ENCODE measurements around the gene ZFP92.

ZFP92 gene

GRCh38 chrX:153457827-153458466 is 46.7 kb downstream of the ZFP92 start:
- DNase-seq, result no peak

- no peak for DNase-seq
These were observed 47.2 kb downstream of the ZFP92 start for GRCh38 chrX:153458476-153458875.

- peak; percentile 84 for DNase-seq
These were observed 48.7 kb downstream of the ZFP92 start for GRCh38 chrX:153459986-153460385.

- DNase-seq, result peak; percentile 76
These were observed 49.6 kb downstream of the ZFP92 start for GRCh38 chrX:153460826-153461225.

All from islet precursor cell (in vitro differentiated cells).